Breast epithelium (tissue), 3 donors: ENCODE data around the gene CFAP300.

ENCODE experiments used
- POLR2A ChIP-seq: fragments of 450-650 bp; IDR thresholded peaks from one replicate; pipeline ENCODE4 v1.6.1; 2016; ENCODE audit warnings: antibody characterized with exemption, mild to moderate bottlenecking, moderate library complexity
- POLR2AphosphoS5 ChIP-seq, 3 donors: sonication (generic); formaldehyde crosslinking; IDR thresholded peaks; one replicate each; pipeline ENCODE4 v1.6.1; 2017; ENCODE audit warnings: antibody characterized with exemption in 3 of 3
- TF ChIP-seq, protein P1 (sequence below), 3 donors: fragments of 450-650 bp; IDR thresholded peaks; one replicate each; pipeline ENCODE4 v1.5.1; 2016 to 2017; ENCODE audit warnings: antibody characterized with exemption in 3 of 3, mild to moderate bottlenecking in 3 of 3, moderate library complexity in 3 of 3

DNA sequence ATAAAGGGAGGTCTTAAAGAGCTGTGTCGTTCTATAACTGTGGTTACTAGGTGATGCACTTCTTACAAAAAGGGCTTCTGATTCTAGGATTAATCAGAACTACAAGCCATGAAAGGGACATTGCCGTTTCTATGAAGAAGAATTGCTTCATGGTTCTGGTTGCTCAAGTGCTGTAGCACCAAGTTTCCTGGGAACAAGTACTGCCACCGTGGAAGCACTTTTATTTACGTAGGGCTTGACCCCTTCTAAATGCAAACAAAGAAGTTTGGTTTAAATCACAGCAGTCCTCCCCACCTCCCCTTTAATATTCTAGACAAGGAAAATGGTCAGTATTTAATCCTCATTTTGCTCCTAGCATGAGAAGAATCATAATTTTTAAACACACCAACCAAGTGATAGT is 72.8 kb downstream of the CFAP300 start:
- TF ChIP-seq, protein P1, sequence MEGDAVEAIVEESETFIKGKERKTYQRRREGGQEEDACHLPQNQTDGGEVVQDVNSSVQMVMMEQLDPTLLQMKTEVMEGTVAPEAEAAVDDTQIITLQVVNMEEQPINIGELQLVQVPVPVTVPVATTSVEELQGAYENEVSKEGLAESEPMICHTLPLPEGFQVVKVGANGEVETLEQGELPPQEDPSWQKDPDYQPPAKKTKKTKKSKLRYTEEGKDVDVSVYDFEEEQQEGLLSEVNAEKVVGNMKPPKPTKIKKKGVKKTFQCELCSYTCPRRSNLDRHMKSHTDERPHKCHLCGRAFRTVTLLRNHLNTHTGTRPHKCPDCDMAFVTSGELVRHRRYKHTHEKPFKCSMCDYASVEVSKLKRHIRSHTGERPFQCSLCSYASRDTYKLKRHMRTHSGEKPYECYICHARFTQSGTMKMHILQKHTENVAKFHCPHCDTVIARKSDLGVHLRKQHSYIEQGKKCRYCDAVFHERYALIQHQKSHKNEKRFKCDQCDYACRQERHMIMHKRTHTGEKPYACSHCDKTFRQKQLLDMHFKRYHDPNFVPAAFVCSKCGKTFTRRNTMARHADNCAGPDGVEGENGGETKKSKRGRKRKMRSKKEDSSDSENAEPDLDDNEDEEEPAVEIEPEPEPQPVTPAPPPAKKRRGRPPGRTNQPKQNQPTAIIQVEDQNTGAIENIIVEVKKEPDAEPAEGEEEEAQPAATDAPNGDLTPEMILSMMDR (IDR thresholded peaks at IDR 0.05): no peak
- no peak for TF ChIP-seq POLR2AphosphoS5 (IDR thresholded peaks at IDR 0.05)
- no peak for TF ChIP-seq POLR2A
